Stimulated activated CD4-positive, alpha-beta T cell treated with anti-CD3 and anti-CD28 coated beads, Interleukin-2, amount 100 ng/mL, for 24 hours (primary cell): ENCODE data around the gene MXRA5.
"Not testable (repeated sequence)": the region's sequence is repeated elsewhere in the genome, so short reads cannot be mapped to it uniquely, and the experiment has no call there.

ENCODE experiments used
- DNase-seq, 2 donors: peaks; one replicate each; pipeline ENCODE4 v3.0.0-alpha.2; 2020

MXRA5 gene, protein sequence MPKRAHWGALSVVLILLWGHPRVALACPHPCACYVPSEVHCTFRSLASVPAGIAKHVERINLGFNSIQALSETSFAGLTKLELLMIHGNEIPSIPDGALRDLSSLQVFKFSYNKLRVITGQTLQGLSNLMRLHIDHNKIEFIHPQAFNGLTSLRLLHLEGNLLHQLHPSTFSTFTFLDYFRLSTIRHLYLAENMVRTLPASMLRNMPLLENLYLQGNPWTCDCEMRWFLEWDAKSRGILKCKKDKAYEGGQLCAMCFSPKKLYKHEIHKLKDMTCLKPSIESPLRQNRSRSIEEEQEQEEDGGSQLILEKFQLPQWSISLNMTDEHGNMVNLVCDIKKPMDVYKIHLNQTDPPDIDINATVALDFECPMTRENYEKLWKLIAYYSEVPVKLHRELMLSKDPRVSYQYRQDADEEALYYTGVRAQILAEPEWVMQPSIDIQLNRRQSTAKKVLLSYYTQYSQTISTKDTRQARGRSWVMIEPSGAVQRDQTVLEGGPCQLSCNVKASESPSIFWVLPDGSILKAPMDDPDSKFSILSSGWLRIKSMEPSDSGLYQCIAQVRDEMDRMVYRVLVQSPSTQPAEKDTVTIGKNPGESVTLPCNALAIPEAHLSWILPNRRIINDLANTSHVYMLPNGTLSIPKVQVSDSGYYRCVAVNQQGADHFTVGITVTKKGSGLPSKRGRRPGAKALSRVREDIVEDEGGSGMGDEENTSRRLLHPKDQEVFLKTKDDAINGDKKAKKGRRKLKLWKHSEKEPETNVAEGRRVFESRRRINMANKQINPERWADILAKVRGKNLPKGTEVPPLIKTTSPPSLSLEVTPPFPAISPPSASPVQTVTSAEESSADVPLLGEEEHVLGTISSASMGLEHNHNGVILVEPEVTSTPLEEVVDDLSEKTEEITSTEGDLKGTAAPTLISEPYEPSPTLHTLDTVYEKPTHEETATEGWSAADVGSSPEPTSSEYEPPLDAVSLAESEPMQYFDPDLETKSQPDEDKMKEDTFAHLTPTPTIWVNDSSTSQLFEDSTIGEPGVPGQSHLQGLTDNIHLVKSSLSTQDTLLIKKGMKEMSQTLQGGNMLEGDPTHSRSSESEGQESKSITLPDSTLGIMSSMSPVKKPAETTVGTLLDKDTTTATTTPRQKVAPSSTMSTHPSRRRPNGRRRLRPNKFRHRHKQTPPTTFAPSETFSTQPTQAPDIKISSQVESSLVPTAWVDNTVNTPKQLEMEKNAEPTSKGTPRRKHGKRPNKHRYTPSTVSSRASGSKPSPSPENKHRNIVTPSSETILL (N-terminal part only)

GRCh38 chrX:3346501-3347259 is at the start of gene MXRA5:
Gene MXRA5 (minus strand): TSS chrX:3346652. CDS start chrX:3343833, 2,819 bp downstream.
- no peak for DNase-seq

GRCh38 chrX:3393581-3394111 is 47.2 kb upstream of the MXRA5 start:
- no peak for DNase-seq

GRCh38 chrX:3393178-3393577 is 46.7 kb upstream of the MXRA5 start:
- no peak for DNase-seq

DNA sequence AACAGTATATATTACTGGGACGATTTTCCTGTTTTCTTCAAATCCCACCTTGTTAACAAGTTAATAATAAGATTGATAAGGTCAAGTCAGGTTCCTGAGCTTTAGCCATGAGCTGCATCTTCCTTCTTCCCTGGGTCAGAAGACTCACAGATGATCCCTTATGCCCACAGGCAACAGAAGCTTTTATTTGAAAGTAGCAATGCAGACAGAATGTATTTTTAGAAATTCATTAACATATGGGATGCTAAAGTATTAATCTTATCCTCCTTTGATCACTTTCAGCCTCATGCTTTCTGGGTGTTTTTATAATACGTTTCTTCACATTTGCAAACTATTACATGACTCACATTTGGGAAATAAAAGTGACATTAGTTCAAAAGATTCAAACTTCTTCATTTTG is 42.0 kb upstream of the MXRA5 start:
- no peak for DNase-seq

DNA sequence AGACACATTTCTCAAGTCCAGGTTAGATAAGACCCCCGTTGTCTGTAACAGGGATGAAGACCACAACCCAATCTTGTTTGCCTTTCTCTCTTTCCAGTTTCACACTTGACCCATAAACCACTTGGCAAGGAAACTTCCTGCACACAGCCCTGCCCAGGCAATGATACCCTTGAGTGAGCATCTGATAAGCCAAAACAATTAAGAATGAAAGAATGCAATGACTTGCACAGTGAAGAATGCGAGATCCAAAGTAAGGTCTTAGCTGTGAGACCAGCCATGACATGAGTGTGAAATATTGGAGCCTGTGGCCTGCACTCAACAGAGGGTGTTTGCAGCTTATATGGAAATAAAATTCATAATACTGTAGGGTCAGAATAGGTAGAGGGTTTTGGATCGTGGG is 37.9 kb upstream of the MXRA5 start:
- DNase-seq: no peak

- no peak for DNase-seq
Measured at GRCh38 chrX:3380603-3381002, 34.2 kb upstream of the MXRA5 start.

DNA sequence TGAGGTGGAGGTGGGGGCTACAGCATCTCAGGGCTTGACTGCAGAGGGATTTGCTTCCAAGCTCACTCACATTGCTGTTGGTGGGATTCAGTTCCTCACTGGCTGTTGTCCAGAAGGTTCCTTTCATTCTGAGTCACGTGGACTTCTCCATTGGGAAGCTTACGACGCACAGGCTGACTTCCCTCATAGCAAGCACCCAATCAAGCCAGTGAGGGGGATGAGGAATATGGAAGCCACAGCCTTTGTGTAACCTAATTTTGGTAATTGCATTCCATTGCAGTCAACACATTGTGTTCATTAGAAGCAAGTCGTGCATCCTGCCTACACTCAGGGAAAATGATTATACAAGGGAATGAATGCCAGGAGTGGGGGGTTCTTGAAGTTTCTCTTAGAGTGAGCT is 32.7 kb upstream of the MXRA5 start:
- no peak for DNase-seq

- DNase-seq: no peak
Measured at GRCh38 chrX:3378156-3378555, 31.7 kb upstream of the MXRA5 start.

DNA sequence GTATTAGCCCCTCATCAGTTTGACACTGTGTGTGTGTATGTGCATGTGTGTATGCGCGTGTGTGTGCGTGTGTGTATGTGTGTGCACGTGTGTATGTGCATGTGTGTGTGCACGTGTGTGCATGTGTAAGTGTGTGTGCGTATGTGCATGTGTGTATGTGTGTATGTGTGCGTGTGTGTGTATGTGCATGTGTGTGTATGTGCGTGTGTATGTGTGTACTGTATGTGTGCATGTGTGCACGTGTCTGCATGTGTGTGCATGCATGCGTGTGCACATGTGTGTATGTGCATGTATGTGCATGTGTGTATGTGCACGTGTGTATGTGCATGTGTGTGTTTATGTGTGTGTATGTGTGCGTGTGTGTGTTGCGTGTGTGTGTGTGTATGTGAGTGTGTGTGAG is 31.1 kb upstream of the MXRA5 start:
- no peak for DNase-seq

DNA sequence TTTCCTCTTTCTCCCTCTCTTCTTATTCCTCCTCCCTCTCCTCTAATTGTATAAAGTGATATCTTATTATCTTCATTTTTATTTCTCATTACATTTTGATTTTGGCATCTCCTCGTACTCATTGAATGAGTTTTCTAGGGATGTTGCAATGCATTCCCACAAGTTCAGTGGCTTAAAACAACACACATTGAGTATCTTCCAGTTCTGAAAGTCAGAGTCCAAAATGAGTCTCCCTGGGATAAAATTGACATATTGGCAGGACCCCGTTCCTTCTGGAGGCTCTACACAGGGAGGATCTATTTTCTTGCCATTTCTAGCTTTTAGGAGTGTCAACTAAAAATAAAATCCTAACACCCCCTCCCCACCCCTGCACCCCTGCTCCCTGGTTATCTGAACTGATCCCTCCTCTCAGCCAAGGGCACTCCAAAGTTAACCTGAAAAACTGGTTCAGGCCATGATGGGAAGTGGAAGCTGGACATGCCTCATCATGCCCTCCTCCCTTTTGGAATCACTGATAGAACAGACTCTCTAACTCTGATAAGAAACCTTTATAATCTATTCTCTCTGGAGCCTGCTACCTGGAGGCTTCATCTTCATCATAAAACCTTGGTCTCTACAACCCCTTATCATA is 29.5 kb upstream of the MXRA5 start:
- not testable (repeated sequence) for DNase-seq

DNA sequence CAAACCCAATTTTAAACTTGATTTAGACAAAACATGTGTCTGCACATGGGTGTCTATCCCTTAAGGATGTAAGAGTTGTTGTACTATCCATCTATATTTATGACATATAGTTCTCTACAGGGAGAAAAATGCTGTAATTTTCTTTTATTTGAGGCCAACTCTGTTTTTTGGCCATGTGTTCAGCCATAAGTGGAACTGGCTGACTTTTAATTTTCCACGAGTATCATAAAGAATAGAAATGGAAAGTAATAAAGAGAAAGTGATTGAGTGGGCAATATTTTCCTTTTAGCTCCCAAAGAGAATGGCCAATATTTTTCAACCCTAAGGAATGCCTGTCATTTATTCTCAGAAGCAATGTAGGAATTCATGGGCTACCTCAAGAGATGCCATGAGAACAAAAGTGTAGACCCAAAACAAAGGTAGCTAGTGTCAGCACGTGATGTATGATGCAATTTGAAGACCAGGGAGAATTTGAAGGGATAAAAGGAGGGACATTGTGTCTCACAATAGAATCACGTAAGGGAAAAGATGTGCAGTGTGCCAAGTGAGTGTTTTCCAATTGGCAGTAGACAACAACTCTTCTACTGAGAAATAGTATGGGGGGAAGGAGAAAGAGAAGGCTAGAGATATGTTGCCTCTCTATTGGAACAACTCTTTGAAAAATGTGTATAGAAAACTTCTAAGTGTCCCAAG is 27.8 kb upstream of the MXRA5 start:
- DNase-seq: no peak

DNA sequence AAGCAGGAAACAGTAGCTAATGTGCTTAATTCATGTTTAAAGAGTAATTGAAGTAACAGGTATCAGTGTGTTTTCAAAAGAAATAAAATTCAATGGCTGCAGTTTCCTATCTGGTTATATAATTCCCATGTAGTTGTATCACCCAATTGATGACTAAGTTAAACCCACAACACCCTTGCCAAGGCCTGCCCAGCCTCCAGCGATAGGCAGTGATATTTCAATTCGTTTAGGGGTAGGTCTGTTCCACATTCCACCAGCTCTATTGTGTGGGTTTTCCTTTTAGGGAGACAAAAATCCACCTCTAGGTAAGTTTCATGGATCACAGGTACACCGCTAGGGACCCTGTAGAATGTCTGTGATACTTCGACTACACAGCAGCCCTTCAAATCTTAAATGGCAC is 24.7 kb upstream of the MXRA5 start:
- DNase-seq: no peak

DNA sequence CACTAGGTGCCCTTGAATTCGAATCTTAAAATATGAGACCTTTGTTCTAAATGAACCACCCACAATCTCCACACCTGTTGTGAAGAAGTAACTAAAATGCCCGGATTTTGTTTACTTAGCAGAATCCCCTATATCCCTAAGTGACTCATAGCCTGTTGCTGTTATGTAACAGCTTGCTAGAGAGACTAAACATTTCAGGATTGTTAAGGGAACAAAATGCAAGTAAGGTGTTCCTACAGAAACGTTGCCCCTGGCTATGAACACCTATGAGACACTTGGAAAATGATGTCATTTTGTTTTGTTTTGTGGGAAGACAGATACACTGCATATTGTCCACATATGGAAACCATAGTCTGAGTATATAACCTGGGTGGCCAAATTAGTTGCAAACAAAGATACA is 24.2 kb upstream of the MXRA5 start:
- no peak for DNase-seq

GRCh38 chrX:3362956-3363355 is 16.5 kb upstream of the MXRA5 start:
- DNase-seq: no peak

DNA sequence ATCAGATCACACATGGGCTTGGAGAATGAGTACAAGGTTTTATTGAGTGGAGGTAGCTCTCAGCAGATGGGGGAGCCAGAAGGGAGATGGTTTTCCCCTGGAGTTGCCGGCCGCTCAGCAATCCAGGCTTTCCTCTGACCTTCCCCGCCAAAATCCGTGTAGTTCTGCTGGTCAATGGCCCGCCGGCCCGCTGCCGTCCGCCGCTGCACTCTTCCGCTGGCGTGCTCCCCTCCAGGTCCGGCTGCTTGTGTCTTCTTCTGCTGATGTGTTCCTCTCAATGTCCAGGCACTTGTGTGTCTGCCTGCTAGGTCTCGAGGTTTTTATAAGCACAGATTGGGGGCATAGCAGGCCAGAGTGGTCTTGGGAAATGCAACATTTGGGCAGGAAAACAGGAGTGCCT is 14.4 kb upstream of the MXRA5 start:
- DNase-seq: no peak

DNA sequence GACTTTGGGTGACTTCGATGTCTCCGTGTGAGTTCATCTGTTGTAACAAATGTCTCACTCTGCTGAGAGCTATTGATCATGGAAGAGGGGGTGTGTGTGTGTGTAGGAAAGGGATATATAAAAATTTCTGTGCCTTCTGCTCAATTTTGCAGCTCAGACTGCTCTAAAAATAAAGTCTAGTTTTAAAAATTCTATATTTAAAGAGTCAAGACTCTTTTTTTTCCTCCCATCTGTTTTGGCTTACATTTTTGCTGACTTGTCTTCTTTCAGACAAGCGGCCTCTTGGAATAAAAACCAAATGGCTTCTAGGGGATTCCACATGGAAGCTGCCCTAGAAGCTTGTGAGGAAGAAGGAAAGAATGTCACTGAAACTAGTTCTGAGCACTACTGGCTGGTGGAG is 6.3 kb upstream of the MXRA5 start:
- not testable (repeated sequence) for DNase-seq

- no peak for DNase-seq
Measured at GRCh38 chrX:3351276-3351675, 4.8 kb upstream of the MXRA5 start.

- DNase-seq: no peak
Measured at GRCh38 chrX:3348191-3348590, 1.7 kb upstream of the MXRA5 start.

- DNase-seq: no peak
Measured at GRCh38 chrX:3345281-3346191, 916 bp downstream of the MXRA5 start.

DNA sequence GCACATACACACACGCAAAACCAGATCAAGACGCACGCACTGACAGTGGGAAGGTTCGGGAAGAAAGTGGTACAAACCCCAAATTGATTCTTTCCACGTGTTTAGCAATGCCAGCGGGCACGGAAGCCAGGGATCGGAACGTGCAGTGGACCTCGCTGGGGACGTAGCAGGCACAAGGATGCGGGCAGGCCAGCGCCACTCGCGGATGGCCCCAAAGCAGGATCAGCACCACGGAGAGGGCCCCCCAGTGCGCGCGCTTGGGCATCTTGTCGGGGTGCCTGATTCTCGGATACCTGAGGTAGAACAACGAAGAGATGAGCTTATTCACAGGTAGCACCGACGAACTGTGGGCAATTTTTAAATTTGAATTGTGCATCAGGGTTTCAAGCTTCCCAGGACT is 2.9 kb downstream of the MXRA5 start:
- DNase-seq: not testable (repeated sequence)
